GM23248 (cell line): ENCODE results near the gene OR1B1.

Experiments used
- EZH2 ChIP-seq: fragments of 200-600 bp; sonication (generic); IDR thresholded peaks from 2 replicates; pipeline ENCODE4 v1.6.1; 2018; ENCODE audit warnings: antibody characterized with exemption, mild to moderate bottlenecking; ENCODE audit not compliant: insufficient read depth, poor library complexity, severe bottlenecking
- EZH2phosphoT487 ChIP-seq: fragments of 200-600 bp; sonication (generic); IDR thresholded peaks from 2 replicates; pipeline ENCODE4 v1.6.1; 2018; ENCODE audit warnings: antibody characterized with exemption, moderate library complexity, mild to moderate bottlenecking, low read depth; ENCODE audit not compliant: insufficient read depth

- TF ChIP-seq EZH2 = no peak
- no peak for TF ChIP-seq EZH2phosphoT487
Measured at GRCh38 chr9:122614362-122614761, 43.1 kb downstream of the OR1B1 start, which contains the start of gene OR1Q1.
